ENCODE data around the gene SLC16A14.

DNA sequence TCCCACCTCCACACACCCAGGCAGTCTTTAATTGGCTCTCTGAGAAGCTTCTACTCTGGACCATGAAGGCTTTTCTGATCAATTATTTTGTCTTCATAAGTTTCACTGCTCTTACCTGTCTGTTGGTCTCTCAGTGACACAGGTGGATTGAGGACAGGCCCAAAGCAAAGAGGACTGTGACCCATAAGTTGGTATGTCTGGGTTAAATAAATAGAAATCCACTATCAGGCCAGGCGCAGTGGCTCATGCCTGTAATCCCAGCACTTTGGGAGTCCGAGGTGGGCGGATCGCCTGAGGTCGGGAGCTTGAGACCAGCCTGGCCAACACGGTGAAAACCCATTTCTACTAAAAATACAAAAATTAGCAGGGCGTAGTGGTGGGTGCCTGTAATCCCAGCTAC lies 2.7 kb upstream of the SLC16A14 start:
- TF ChIP-seq, protein P1, sequence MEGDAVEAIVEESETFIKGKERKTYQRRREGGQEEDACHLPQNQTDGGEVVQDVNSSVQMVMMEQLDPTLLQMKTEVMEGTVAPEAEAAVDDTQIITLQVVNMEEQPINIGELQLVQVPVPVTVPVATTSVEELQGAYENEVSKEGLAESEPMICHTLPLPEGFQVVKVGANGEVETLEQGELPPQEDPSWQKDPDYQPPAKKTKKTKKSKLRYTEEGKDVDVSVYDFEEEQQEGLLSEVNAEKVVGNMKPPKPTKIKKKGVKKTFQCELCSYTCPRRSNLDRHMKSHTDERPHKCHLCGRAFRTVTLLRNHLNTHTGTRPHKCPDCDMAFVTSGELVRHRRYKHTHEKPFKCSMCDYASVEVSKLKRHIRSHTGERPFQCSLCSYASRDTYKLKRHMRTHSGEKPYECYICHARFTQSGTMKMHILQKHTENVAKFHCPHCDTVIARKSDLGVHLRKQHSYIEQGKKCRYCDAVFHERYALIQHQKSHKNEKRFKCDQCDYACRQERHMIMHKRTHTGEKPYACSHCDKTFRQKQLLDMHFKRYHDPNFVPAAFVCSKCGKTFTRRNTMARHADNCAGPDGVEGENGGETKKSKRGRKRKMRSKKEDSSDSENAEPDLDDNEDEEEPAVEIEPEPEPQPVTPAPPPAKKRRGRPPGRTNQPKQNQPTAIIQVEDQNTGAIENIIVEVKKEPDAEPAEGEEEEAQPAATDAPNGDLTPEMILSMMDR (IDR thresholded peaks at IDR 0.05; ENCODE audit: insufficient read depth, low read length, poor library complexity, severe bottlenecking), result no peak
- TF ChIP-seq EZH2phosphoT487 (conservative IDR thresholded peaks at IDR 0.05; ENCODE audit: low read length), result no peak
